Glomerular visceral epithelial cell (primary cell): Measurements from ENCODE around the gene BCLAF1.
"Not testable (repeated sequence)": the region's sequence is repeated elsewhere in the genome, so short reads cannot be mapped to it uniquely, and the experiment has no call there.

ENCODE experiments used
- DNase-seq: peaks from one replicate; pipeline ENCODE4 v3.0.0-alpha.2; 2016; ENCODE audit errors: extremely low spot score

The BCLAF1 gene

GRCh38 chr6:136244061-136244616 lies 45.5 kb downstream of the BCLAF1 start:
- DNase-seq = no peak

GRCh38 chr6:136236466-136237293 lies 53.0 kb downstream of the BCLAF1 start:
- no peak for DNase-seq

- no peak for DNase-seq
Observed at GRCh38 chr6:136235233-136235564, 54.4 kb downstream of the BCLAF1 start.

GRCh38 chr6:136232701-136233100 lies 56.9 kb downstream of the BCLAF1 start:
- DNase-seq = no peak

- DNase-seq = no peak
Observed at GRCh38 chr6:136230219-136230853, 59.3 kb downstream of the BCLAF1 start.

- no peak for DNase-seq
Observed at GRCh38 chr6:136228814-136229213, 60.8 kb downstream of the BCLAF1 start.

GRCh38 chr6:136226674-136227377 lies 62.8 kb downstream of the BCLAF1 start:
- DNase-seq = peak; percentile 54

- DNase-seq = peak; percentile 72
Observed at GRCh38 chr6:136226027-136226673, 63.5 kb downstream of the BCLAF1 start.

- DNase-seq = peak; percentile 12
Observed at GRCh38 chr6:136225496-136225895, 64.2 kb downstream of the BCLAF1 start.

GRCh38 chr6:136224974-136225373 lies 64.7 kb downstream of the BCLAF1 start:
- DNase-seq = not testable (repeated sequence)

- no peak for DNase-seq
Observed at GRCh38 chr6:136216503-136217401, 72.9 kb downstream of the BCLAF1 start.

GRCh38 chr6:136213853-136214252 lies 75.8 kb downstream of the BCLAF1 start:
- no peak for DNase-seq

- no peak for DNase-seq
Observed at GRCh38 chr6:136213012-136213539, 76.6 kb downstream of the BCLAF1 start.

GRCh38 chr6:136212608-136213007 lies 77.0 kb downstream of the BCLAF1 start:
- DNase-seq = no peak

- no peak for DNase-seq
Observed at GRCh38 chr6:136210398-136211165, 79.1 kb downstream of the BCLAF1 start.

- no peak for DNase-seq
Observed at GRCh38 chr6:136209496-136209895, 80.2 kb downstream of the BCLAF1 start.

GRCh38 chr6:136208783-136209182 lies 80.9 kb downstream of the BCLAF1 start:
- DNase-seq = no peak
